Measurements from ENCODE around the gene RBFOX1.
A peak's percentile ranks its signal among the peaks of the same experiment; 100 is the strongest.
"Not testable (repeated sequence)": the region's sequence is repeated elsewhere in the genome, so short reads cannot be mapped to it uniquely, and the experiment has no call there.

The RBFOX1 gene

GRCh38 chr16:7471268-7471667 is 138.6 kb downstream of the RBFOX1 start:
- no peak for DNase-seq (ENCODE audit: low spot score)

- no peak for DNase-seq (ENCODE audit: low spot score)
Measured at GRCh38 chr16:7482032-7482431, 149.4 kb downstream of the RBFOX1 start.

DNA sequence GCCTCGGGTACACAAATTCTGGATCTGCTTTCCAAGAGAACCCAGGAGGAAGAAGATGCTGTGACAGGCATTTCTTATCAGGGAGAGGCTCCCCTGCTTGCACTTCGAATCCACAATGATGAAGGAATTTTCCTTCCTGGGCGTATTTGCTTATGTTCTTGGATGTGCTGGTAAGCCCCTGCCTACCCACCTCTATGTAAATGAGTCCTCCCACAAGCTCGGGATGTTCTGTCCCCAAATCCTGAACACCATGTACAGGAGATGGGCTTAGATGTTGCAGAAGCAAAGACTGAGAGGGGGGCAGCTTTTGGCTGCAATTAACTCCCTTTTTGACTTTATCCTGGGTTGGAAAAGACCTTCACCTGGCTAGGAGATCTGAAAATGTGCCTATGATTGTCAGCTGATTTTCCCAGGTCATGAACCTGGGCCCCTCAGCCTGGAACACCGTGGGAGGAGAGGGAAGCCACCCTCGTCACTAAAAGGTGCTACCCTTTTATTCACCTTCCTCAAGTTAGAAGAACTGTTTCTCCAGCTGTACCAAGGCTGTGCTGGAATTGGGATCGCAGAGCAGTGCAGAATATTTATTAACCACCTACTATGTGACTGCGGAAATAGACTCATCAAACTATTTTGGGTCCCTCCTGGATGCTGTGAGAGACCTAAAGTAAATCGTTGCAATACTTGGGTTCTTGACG is 150.1 kb downstream of the RBFOX1 start:
- DNase-seq (ENCODE audit: low spot score): no peak

DNA sequence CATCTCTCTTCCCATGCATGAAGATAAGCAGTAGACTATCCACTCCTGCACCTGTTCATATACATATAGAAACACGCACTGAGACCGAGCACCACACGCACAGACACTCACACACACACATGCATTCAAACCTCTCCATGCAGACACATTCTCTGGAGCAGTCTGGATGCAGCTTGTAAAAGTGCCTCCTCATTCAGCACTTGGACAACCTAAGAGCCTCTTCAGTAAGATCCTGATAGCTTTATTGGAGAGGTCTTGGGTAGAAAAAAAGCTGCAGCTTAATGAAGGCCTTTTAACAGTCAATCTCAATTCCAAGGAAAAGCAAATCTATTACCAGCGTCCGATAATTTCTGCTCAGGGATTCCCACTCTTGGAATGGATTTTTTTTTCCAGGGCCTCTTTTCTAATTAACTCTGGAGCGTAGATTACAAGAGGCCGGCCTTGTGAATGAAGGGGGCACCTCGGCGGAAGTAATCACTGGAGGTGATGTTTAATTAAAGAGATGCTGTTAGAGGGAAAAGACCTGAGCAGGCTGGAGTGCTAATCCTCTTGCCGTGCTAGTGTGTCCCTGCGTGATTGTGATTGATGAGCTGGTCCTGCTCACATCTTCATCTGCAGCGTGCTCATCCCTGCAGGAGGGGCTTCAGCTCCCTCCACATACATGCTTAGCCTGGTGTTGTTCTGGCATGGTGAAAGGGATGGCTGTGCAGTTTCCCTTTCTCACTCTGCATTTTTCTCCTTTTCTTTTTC is 155.1 kb downstream of the RBFOX1 start:
- DNase-seq (ENCODE audit: low spot score): peak; percentile 52

DNA sequence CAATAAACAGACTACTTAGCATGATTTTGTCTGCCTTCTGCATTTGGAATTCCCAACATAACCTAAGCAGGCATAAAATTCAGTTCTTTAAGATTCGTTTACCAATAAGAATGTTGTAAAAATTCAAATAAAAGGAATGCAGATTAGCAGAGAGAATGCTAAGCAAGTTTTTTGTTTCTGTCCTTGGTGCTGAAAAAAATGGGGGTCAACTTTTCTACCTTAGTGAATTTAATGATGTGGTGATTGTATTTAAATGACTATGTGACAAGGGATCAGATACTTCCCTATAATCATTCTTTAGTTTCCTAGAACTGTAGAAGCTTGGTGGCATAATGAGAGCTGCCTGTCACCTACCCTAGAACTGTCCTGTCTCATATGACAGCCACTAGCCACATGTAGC is 159.5 kb downstream of the RBFOX1 start:
- DNase-seq (ENCODE audit: low spot score): no peak

DNA sequence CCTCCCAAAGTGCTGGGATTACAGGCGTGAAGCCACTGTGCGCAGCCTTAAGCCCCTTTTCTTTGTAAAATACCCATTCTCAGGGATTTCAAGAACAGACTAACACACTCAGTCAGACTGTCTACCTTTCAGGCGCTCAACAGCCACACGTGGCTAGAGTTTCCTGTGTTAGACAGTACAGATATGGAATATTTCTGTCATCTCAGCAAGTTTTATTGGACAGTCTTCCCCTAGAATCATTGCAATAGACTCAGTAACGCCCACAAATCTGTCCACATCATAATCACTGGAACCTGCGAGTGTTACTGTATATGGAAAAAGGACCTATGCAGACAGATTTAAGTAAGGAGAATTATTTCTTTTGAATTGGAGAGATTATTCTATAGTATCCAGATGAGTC is 160.5 kb downstream of the RBFOX1 start:
- no peak for DNase-seq (ENCODE audit: low spot score)

DNA sequence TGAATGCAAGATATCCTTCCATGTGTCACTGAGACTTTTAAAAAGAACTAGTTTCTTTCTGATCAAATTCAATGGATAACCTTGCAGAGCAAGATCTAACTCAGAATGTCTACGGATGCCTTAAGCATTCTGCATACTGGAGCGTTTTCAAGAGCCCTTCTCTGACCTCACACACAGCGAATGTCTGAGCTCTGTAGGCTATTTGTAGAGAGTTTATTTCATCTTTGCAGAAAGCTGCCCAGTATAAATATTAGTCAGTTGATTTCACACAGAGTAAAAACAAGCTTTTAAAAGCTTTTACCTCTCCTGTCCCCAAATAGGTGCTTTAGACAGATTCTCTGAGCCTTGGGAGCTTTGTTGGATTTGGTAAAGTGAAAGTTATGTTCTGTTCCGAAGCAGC is 165.0 kb downstream of the RBFOX1 start:
- no peak for DNase-seq (ENCODE audit: low spot score)

- no peak for DNase-seq (ENCODE audit: low spot score)
Measured at GRCh38 chr16:7501868-7502267, 169.2 kb downstream of the RBFOX1 start.

GRCh38 chr16:7502591-7503157 is 170.0 kb downstream of the RBFOX1 start:
- not testable (repeated sequence) for DNase-seq (ENCODE audit: low spot score)

DNA sequence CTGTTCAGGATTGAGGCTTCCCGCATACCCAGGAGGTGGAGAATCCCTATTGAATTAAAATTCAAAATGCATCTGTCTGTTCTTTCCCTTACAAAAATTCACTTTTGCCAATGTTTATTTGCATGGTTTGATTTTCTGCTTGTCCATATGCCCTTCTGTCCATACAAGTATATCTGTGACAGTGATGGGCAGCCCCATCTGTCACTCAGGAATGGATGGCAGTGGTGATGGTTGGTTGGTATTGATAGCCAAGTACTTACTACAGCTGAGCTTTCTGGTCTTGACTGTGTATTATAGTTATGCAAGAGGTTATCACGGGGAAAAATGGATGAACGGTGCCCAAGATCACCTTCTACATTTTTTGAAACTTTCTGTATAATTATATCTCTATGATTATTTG is 171.0 kb downstream of the RBFOX1 start:
- no peak for DNase-seq (ENCODE audit: low spot score)

- no peak for DNase-seq (ENCODE audit: low spot score)
Measured at GRCh38 chr16:7504844-7505243, 172.2 kb downstream of the RBFOX1 start.

- DNase-seq (ENCODE audit: low spot score): no peak
Measured at GRCh38 chr16:7505495-7505894, 172.8 kb downstream of the RBFOX1 start.

GRCh38 chr16:7506363-7506762 is 173.7 kb downstream of the RBFOX1 start:
- no peak for DNase-seq (ENCODE audit: low spot score)

DNA sequence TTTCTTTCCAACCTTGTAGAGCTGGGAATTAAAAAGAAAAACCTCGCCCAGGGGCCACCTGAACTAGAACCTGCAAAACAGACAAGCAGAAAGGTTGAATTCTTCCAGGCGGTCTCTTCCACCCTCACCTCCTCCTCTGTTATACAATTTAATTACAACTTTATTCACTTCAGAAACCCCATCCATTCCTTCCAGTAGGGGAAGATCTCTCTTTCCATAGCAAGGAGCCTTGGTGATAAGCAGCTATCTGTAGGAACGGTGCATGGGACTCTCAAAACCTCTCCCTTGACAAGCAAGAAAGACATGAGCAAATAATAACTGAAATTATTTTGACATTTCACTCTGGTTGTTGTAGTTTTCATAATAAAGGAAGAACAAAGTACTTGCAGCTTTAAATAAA is 176.0 kb downstream of the RBFOX1 start:
- no peak for DNase-seq (ENCODE audit: low spot score)

DNA sequence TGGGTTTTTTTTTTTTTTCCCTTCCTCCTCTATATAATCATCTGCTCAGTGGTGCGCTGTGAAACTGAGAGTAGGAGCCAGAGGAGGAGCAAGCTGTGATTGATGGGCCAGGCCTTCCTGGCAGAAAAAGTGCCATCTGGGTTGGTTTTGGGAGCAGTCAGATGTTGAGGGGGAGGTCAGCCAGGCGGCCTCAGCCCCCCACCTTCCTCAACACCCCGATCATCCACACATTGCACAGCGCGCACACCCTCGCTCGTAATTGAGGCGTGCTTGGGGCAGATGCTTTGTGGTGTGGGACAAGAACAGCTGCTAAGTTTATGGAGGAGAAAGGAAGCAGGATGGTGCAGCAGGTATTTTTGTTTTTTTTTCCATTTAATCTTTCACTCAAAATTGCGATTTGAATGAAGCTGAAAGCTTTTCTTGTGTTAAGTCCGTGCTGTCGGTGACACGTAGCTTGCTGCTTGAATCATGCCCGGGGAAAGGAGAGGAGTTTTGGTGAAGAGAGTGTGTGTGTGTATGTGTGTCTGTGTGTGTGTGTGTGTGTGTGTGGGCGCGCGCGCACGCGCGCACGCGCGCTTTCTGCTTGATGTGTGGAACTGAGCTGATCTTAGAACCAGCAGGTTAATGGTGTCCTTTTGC is 177.4 kb downstream of the RBFOX1 start:
- DNase-seq (ENCODE audit: low spot score): no peak

DNA sequence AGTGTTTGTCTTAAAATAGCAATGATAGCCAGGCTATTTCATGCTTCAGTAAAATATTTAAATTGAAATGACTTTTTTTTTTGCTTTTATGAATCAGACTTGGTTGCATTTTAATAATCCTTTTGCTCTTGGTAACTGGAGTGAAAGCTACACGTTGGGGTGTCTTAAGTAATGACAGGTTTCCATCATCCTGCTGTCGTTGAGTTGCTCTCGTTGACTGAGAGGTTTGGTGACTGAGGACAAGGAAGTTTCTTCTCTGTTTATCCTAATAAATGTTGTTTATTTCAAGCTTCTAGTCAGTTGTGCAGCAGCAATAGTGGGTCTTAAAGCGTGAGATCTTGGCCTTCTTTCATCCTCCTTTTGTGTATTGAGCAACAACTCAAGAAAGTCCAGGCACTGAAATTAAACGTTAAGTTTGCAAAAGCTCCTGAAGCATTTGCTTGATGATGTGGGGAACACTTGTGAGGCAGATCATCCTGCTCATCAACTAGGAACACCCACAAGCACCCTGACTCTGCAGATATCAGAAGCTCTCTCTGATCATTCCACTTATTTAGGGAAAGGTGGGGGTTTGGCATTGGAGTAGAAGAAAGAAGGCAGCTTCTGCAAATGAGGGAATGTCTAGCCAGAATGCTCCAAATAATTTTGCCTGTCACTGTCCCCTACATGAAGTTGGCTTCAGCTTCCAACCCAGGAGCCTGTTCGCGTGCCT is 179.1 kb downstream of the RBFOX1 start:
- no peak for DNase-seq (ENCODE audit: low spot score)

GRCh38 chr16:7512503-7512902 is 179.9 kb downstream of the RBFOX1 start:
- DNase-seq (ENCODE audit: low spot score): no peak

- DNase-seq (ENCODE audit: low spot score): peak; percentile 33
Measured at GRCh38 chr16:7513429-7513828, 180.8 kb downstream of the RBFOX1 start.

DNA sequence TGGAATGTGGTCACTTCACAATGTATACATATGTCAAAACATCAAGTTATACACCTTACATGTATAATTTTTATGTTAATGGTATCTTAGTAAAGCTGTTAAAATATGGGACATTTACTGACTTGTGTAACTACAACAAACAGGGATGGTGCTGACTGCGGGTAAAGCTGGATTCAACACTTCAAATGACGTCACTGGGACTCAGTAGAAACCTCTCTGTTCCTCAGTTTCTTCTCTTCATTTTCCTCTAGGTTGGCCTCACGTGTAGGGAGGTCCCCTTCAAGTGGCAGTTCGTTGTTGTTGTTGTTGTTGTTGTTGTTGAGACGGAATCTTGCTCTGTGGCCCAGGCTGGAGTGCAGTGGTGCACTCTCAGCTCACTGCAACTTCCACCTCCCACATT is 182.9 kb downstream of the RBFOX1 start:
- no peak for DNase-seq (ENCODE audit: low spot score)

GRCh38 chr16:7517496-7517895 is 184.9 kb downstream of the RBFOX1 start:
- DNase-seq (ENCODE audit: low spot score): no peak

- no peak for DNase-seq (ENCODE audit: low spot score)
Measured at GRCh38 chr16:7518158-7518557, 185.5 kb downstream of the RBFOX1 start.

DNA sequence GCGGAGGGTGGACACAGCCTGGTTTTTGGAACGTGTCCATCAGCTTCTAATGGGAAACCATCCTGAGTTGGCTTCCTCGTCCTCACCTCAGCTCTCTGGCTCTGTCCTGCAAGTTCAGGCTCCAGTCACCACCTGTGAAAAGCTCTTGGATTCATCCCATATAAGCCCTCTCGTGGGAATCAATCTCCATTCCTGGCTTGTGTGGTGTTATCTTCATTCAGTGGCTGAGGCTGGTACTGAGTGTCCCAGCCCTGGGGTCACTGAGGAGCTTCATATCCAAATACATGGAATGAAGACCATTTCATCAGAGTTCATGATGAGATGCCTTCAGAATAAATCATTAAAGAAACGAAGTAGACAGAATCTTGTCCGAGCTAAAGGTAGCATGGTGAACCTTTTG is 189.2 kb downstream of the RBFOX1 start:
- no peak for DNase-seq (ENCODE audit: low spot score)
